ENCODE measurements around the gene ZBTB3. TPM values are rescaled to one million over a fixed set of nuclear protein-coding genes. Genes with fewer than 3 reads are reported as not detected.

ZBTB3 gene
- total and polyA plus RNA-seq, 2 of the 13 experiments (the other 11 are each of a cell fraction or from before 2014, with no cell fraction given), result 3.4 to 5.2 TPM

DNA sequence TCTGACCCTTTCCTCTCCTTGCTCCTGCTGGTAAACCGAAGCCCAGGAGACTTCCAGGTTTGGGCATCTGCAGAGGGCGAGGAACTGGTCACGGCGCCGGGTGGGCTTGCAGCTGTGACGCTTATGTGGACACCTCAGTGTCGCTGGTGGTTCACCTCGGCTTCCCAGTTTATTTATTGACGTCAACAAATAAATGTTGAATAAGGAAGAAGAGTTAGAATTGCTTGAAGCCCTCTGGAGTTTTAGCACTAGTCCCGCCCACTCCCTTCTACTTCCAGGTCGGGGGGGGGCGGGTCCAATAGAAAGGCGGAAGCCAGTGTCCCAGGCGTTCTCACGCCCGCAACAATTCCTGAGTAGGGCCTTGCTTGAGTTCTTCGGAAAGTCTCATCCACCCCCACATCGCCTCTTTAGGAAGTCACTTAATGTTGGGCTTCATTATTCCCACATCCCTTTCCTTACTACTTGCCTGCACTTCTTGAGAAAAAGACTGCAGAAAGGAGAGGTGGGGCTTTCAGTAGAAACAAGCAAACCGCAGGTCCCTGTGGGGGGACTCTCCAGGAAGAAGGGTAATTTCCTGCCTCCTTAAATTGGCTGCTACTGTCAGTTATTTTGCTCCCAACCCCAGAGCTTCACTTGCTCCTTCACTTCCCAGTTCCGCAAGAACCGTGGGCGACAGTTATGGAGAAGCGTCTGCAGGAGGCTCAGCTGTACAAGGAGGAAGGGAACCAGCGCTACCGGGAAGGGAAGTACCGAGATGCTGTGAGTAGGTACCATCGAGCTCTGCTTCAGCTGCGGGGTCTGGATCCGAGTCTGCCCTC, 25.6 kb downstream of the ZBTB3 start, which contains the start of gene TTC9C (continued):
- TF ChIP-seq MED13 (CRISPR knock-in tag; IDR thresholded peaks at IDR 0.05) (no peak), TARDBP (CRISPR knock-in tag; IDR thresholded peaks at IDR 0.05) (no peak), SAP130 (CRISPR knock-in tag; IDR thresholded peaks at IDR 0.05; ENCODE audit: low read depth) (peak; percentile 92), ZNF33A (CRISPR knock-in tag; IDR thresholded peaks at IDR 0.05; ENCODE audit: borderline replicate concordance) (peak; percentile 68; the same call in 1 of the 2 replicates), CREM (IDR thresholded peaks at IDR 0.05) (peak; percentile 19), CREM (CRISPR knock-in tag; IDR thresholded peaks at IDR 0.05) (no peak), FOXA1 (IDR thresholded peaks at IDR 0.05) (no peak), FOXA1 (CRISPR knock-in tag; IDR thresholded peaks at IDR 0.05) (no peak), CAMTA2 (CRISPR knock-in tag; IDR thresholded peaks at IDR 0.05; ENCODE audit: borderline replicate concordance) (no peak), GTF2F1 (IDR thresholded peaks at IDR 0.05; ENCODE audit: low read length) (no peak), RARA (CRISPR knock-in tag; IDR thresholded peaks at IDR 0.05) (no peak), ZNF124 (CRISPR knock-in tag; IDR thresholded peaks at IDR 0.05) (no peak), TERF1 (CRISPR knock-in tag; IDR thresholded peaks at IDR 0.05) (no peak), ZNF841 (CRISPR knock-in tag; IDR thresholded peaks at IDR 0.05; ENCODE audit: borderline replicate concordance) (no peak), KAT2B (IDR thresholded peaks at IDR 0.05; ENCODE audit: borderline replicate concordance, low read depth, low read length) (no peak), NKX3-1 (CRISPR knock-in tag; IDR thresholded peaks at IDR 0.05) (no peak), DRAP1 (CRISPR knock-in tag; IDR thresholded peaks at IDR 0.05) (no peak), ZNF496 (CRISPR knock-in tag; IDR thresholded peaks at IDR 0.05; ENCODE audit: insufficient replicate concordance) (no peak), TCF7L2 (IDR thresholded peaks at IDR 0.05; ENCODE audit: low read depth, low read length) (no peak), GMEB2 (CRISPR knock-in tag; IDR thresholded peaks at IDR 0.05; ENCODE audit: low read depth) (no peak), HOXA9 (CRISPR knock-in tag; IDR thresholded peaks at IDR 0.05; ENCODE audit: borderline replicate concordance) (no peak), MTF2 (CRISPR knock-in tag; IDR thresholded peaks at IDR 0.05; ENCODE audit: borderline replicate concordance) (no peak), SOX6 (IDR thresholded peaks at IDR 0.05) (no peak), SOX6 (CRISPR knock-in tag; IDR thresholded peaks at IDR 0.05) (peak; percentile 37; the same call in 1 of the 2 replicates), CHCHD3 (CRISPR knock-in tag; IDR thresholded peaks at IDR 0.05) (no peak)
- TF ChIP-seq, protein P1, sequence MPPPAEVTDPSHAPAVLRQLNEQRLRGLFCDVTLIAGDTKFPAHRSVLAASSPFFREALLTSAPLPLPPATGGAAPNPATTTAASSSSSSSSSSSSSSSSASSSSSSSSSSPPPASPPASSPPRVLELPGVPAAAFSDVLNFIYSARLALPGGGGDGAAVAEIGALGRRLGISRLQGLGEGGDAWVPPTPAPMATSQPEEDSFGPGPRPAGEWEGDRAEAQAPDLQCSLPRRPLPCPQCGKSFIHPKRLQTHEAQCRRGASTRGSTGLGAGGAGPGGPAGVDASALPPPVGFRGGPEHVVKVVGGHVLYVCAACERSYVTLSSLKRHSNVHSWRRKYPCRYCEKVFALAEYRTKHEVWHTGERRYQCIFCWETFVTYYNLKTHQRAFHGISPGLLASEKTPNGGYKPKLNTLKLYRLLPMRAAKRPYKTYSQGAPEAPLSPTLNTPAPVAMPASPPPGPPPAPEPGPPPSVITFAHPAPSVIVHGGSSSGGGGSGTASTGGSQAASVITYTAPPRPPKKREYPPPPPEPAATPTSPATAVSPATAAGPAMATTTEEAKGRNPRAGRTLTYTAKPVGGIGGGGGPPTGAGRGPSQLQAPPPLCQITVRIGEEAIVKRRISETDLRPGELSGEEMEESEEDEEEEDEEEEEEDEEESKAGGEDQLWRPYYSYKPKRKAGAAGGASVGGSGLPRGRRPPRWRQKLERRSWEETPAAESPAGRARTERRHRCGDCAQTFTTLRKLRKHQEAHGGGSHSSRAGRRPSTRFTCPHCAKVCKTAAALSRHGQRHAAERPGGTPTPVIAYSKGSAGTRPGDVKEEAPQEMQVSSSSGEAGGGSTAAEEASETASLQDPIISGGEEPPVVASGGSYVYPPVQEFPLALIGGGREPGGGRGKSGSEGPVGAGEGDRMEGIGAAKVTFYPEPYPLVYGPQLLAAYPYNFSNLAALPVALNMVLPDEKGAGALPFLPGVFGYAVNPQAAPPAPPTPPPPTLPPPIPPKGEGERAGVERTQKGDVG (CRISPR knock-in tag; IDR thresholded peaks at IDR 0.05; ENCODE audit: borderline replicate concordance), result no peak
